Fibroblast of lung (primary cell): Measurements from ENCODE around the gene MLXIPL. TPM values are rescaled to one million over a fixed set of nuclear protein-coding genes. Genes with fewer than 3 reads are reported as not detected.

Experiments
- DNase-seq, 2 donors: peaks; one replicate each; pipeline versions ENCODE4 v3.0.0 to v3.0.0-alpha.2; 2010; ENCODE audit warnings: low read depth in 2 of 2
- H2AFZ ChIP-seq: 2 replicates; pipeline ENCODE4 v1.5.1; 2012; ENCODE audit warnings: low read length, control low read depth, inconsistent platforms
- H3K27ac ChIP-seq: 2 replicates; pipeline ENCODE4 v1.5.1; 2011; ENCODE audit warnings: low read length, control low read depth; ENCODE audit not compliant: insufficient read depth
- H3K27me3 ChIP-seq: 2 replicates; pipeline ENCODE4 v1.5.1; 2011; ENCODE audit warnings: mild to moderate bottlenecking, low read length; ENCODE audit not compliant: control insufficient read depth, insufficient read depth
- H3K36me3 ChIP-seq: 2 replicates; pipeline ENCODE4 v1.5.1; 2011; ENCODE audit warnings: low read length; ENCODE audit not compliant: control insufficient read depth, insufficient read depth
- H3K4me1 ChIP-seq: 2 replicates; pipeline ENCODE4 v1.5.1; 2011; ENCODE audit warnings: low read length; ENCODE audit not compliant: control insufficient read depth, insufficient read depth; ENCODE audit errors: extremely low read depth
- H3K4me2 ChIP-seq: 2 replicates; pipeline ENCODE4 v1.5.1; 2011; ENCODE audit warnings: low read length, control low read depth; ENCODE audit not compliant: insufficient read depth; ENCODE audit errors: extremely low read depth
- H3K4me3 ChIP-seq, 4 experiments: fragments of 200-600 bp in 1 of 4; sonication (generic) in 1 of 4; replicated peaks in 1 of 4; 2 replicates each; pipeline ENCODE4 v1.5.1; 2011 to 2016; ENCODE audit warnings: low read length in 4 of 4, low read depth in 3 of 4, mild to moderate bottlenecking in 3 of 4, control low read depth in 2 of 4, inconsistent platforms in 1 of 4, mixed read lengths in 1 of 4; ENCODE audit not compliant: insufficient read depth in 1 of 4; ENCODE audit errors: control extremely low read depth in 1 of 4
- H3K79me2 ChIP-seq: 2 replicates; pipeline ENCODE4 v1.5.1; 2012; ENCODE audit warnings: mild to moderate bottlenecking, low read length, inconsistent platforms; ENCODE audit not compliant: control insufficient read depth, insufficient read depth
- H3K9ac ChIP-seq: 2 replicates; pipeline ENCODE4 v1.5.1; 2011; ENCODE audit warnings: mild to moderate bottlenecking, low read length, control low read depth; ENCODE audit not compliant: insufficient read depth
- H3K9me3 ChIP-seq: 2 replicates; pipeline ENCODE4 v1.5.1; 2012; ENCODE audit warnings: low read depth, low read length; ENCODE audit not compliant: control insufficient read depth, insufficient read depth
- H4K20me1 ChIP-seq: 2 replicates; pipeline ENCODE4 v1.5.1; 2011; ENCODE audit warnings: low read length; ENCODE audit not compliant: control insufficient read depth, insufficient read depth; ENCODE audit errors: extremely low read depth
- CTCF ChIP-seq, 2 donors: IDR thresholded peaks in 1 of 2; conservative IDR thresholded peaks in 1 of 2; 1 replicate in 1 of 2; 2 replicates in 1 of 2; pipeline ENCODE4 v1.5.1; 2011 to 2012; ENCODE audit warnings: low read length in 2 of 2, control low read depth in 1 of 2, inconsistent platforms in 1 of 2, low read depth in 1 of 2, mild to moderate bottlenecking in 1 of 2
- EZH2 ChIP-seq: IDR thresholded peaks from 2 replicates; pipeline ENCODE4 v1.5.1; 2012; ENCODE audit warnings: low read length, control low read depth, mild to moderate bottlenecking; ENCODE audit errors: missing control alignments
- polyA plus RNA-seq, 2 donors: library from polyadenylated mRNA; depleted of rRNA in 1 of 2; stranded (reverse) in 1 of 2; unstranded in 1 of 2; fragments of >200 nt; gene quantifications; 2 replicates each; pipeline ENCODE4 v1.2.1, GENCODE V29; 2011 to 2012; ENCODE audit warnings: missing spikeins in 1 of 2
- total RNA-seq: library from RNA; depleted of rRNA; stranded (reverse); fragments of >200 nt; gene quantifications from 2 replicates; pipeline ENCODE4 v1.2.1, GENCODE V29; 2014

The MLXIPL gene
- total and polyA plus RNA-seq, 2 donors (not counting 1 experiment from before 2014, with no cell fraction given), result not detected

- H4K20me1 ChIP-seq, result no peaks in the 10 kb centered on the region
These were observed 45.8 kb downstream of the MLXIPL start, which contains the start of gene TBL2 for GRCh38 chr7:73578342-73579128. Gene TBL2, minus strand, starts transcription at chr7:73578579. Its CDS starts 30 bp downstream, at chr7:73578549.

GRCh38 chr7:73577627-73578341, 46.5 kb downstream of the MLXIPL start:
- Histone ChIP-seq H3K79me2 (peaks cover 30% of the 10 kb centered on the region), H3K27me3 (no peaks in the 10 kb centered on the region), H3K4me2 (peak overlapping the region; percentile 92), H3K9me3 (no peaks in the 10 kb centered on the region), H3K9ac (peak overlapping the region; percentile 94), H3K4me3 (peak overlapping the region; percentile 80 to 99 (median 94)), H4K20me1 (no peaks in the 10 kb centered on the region), H3K4me1 (peaks cover 10% of the 10 kb centered on the region), H3K36me3 (peaks cover 17% of the 10 kb centered on the region), H3K27ac (peak overlapping the region; percentile 92), H2AFZ (peak overlapping the region; percentile 41)
- no peak for DNase-seq
- no peak for TF ChIP-seq EZH2
- no peak for TF ChIP-seq CTCF (conservative IDR thresholded peaks at IDR 0.05 in 1 of 2, IDR thresholded peaks at IDR 0.05 in 1 of 2; ENCODE audit: low read depth in 1 of 2, low read length in 2 of 2)

More at GRCh38 chr7:73578342-73579128, 45.8 kb downstream of the MLXIPL start, which contains the start of gene TBL2:
- Histone ChIP-seq H3K79me2 (peaks cover 30% of the 10 kb centered on the region), H3K27ac (peak within 1 kb of the TSS; percentile 92), H3K4me1 (peaks cover 10% of the 10 kb centered on the region), H2AFZ (peak within 1 kb of the TSS; percentile 96), H3K36me3 (peaks cover 9% of the 10 kb centered on the region), H3K27me3 (no peaks in the 10 kb centered on the region), H3K4me2 (peak within 1 kb of the TSS; percentile 94), H3K9ac (peak within 1 kb of the TSS; percentile 94), H3K9me3 (no peaks in the 10 kb centered on the region), H3K4me3 (peak within 1 kb of the TSS; percentile 80 to 99 (median 94))
- TF ChIP-seq CTCF (conservative IDR thresholded peaks at IDR 0.05 in 1 of 2, IDR thresholded peaks at IDR 0.05 in 1 of 2; ENCODE audit: low read depth in 1 of 2, low read length in 2 of 2), result peak in 1 of 2 donors; percentile 27
- TF ChIP-seq EZH2, result no peak
- peak; percentile 95 to 99 for DNase-seq

- Histone ChIP-seq H3K4me3 (no peak overlapping the region), H3K27me3 (no peaks in the 10 kb centered on the region), H4K20me1 (no peaks in the 10 kb centered on the region), H3K9me3 (no peaks in the 10 kb centered on the region), H2AFZ (no peak overlapping the region), H3K36me3 (peaks cover 30% of the 10 kb centered on the region), H3K4me1 (peaks cover 7% of the 10 kb centered on the region), H3K27ac (no peak overlapping the region), H3K4me2 (no peak overlapping the region), H3K79me2 (peaks cover 30% of the 10 kb centered on the region), H3K9ac (no peak overlapping the region)
- DNase-seq, result no peak
- TF ChIP-seq EZH2 (no peak), CTCF (conservative IDR thresholded peaks at IDR 0.05 in 1 of 2, IDR thresholded peaks at IDR 0.05 in 1 of 2; ENCODE audit: low read depth in 1 of 2, low read length in 2 of 2) (no peak)
These were observed 50.5 kb downstream of the MLXIPL start for GRCh38 chr7:73573791-73574190.
